NCI-H345 treated with DMSO at 0.1 percent for 48 hours (cell line): ENCODE results near the gene ANKRD33B.

Experiments used
- DNase-seq: peaks from one replicate; lab custom pipeline; 2025; ENCODE audit not compliant: unreplicated experiment; lab: John Stamatoyannopoulos, UW

The ANKRD33B gene

GRCh38 chr5:10577371-10578292, 13.8 kb downstream of the ANKRD33B start:
- DNase-seq: no peak

- DNase-seq: no peak
Observed at GRCh38 chr5:10578293-10578665, 14.4 kb downstream of the ANKRD33B start.

GRCh38 chr5:10578869-10579268, 15.0 kb downstream of the ANKRD33B start:
- no peak for DNase-seq

- no peak for DNase-seq
Observed at GRCh38 chr5:10579536-10580521, 16.0 kb downstream of the ANKRD33B start.

- DNase-seq: no peak
Observed at GRCh38 chr5:10580531-10581423, 16.9 kb downstream of the ANKRD33B start.

- no peak for DNase-seq
Observed at GRCh38 chr5:10581424-10581748, 17.5 kb downstream of the ANKRD33B start.

GRCh38 chr5:10581867-10582511, 18.1 kb downstream of the ANKRD33B start:
- DNase-seq: no peak

GRCh38 chr5:10582512-10582897, 18.6 kb downstream of the ANKRD33B start:
- no peak for DNase-seq

GRCh38 chr5:10583663-10584572, 20.0 kb downstream of the ANKRD33B start:
- DNase-seq: no peak

GRCh38 chr5:10584714-10585517, 21.0 kb downstream of the ANKRD33B start:
- no peak for DNase-seq

- no peak for DNase-seq
Observed at GRCh38 chr5:10585518-10585915, 21.6 kb downstream of the ANKRD33B start.

- DNase-seq: no peak
Observed at GRCh38 chr5:10586008-10586407, 22.1 kb downstream of the ANKRD33B start.

GRCh38 chr5:10586555-10586954, 22.7 kb downstream of the ANKRD33B start:
- DNase-seq: no peak

- no peak for DNase-seq
Observed at GRCh38 chr5:10588109-10588775, 24.4 kb downstream of the ANKRD33B start.

- DNase-seq: no peak
Observed at GRCh38 chr5:10588779-10589447, 25.0 kb downstream of the ANKRD33B start.

GRCh38 chr5:10590226-10590999, 26.5 kb downstream of the ANKRD33B start:
- DNase-seq: no peak

GRCh38 chr5:10591159-10591558, 27.3 kb downstream of the ANKRD33B start:
- no peak for DNase-seq
